Transverse colon (tissue), 4 donors: Measurements from ENCODE around the gene ATRIP. TPM values are rescaled to one million over a fixed set of nuclear protein-coding genes. Genes with fewer than 3 reads are reported as not detected.

Experiments
- DNase-seq: peaks from one replicate; pipeline ENCODE4 v3.0.0-alpha.2; 2019
- H3K27ac ChIP-seq, 4 donors: fragments of 200-600 bp; sonication (generic); 2 replicates each; pipeline ENCODE4 v1.5.1; 2016 to 2018; ENCODE audit warnings: inconsistent platforms in 4 of 4
- H3K27me3 ChIP-seq: fragments of 200-600 bp; sonication (generic); 2 replicates; pipeline ENCODE4 v1.5.1; 2017; ENCODE audit warnings: inconsistent platforms
- H3K36me3 ChIP-seq, 4 donors: fragments of 200-600 bp; sonication (generic); 2 replicates each; pipeline ENCODE4 v1.5.1; 2017 to 2019; ENCODE audit warnings: inconsistent platforms in 4 of 4
- H3K4me1 ChIP-seq, 4 donors: fragments of 200-600 bp; sonication (generic); 2 replicates each; pipeline ENCODE4 v1.5.1; 2017 to 2020; ENCODE audit warnings: inconsistent platforms in 4 of 4
- H3K4me3 ChIP-seq, 4 donors: fragments of 200-600 bp; sonication (generic); 1 replicate in 1 of 4; 2 replicates in 3 of 4; pipeline versions ENCODE4 v1.5.1 to v1.6.1; 2017 to 2019; ENCODE audit warnings: inconsistent platforms in 4 of 4
- H3K9me3 ChIP-seq, 2 donors: fragments of 200-600 bp; sonication (generic); 2 replicates each; pipeline ENCODE4 v1.5.1; 2017 to 2019; ENCODE audit warnings: inconsistent platforms in 2 of 2
- CTCF ChIP-seq, 5 experiments: fragments of 200-600 bp in 3 of 5; fragments of 450-650 bp in 2 of 5; sonication (generic) in 3 of 5; IDR thresholded peaks; 1 replicate in 2 of 5; 2 replicates in 3 of 5; pipeline ENCODE4 v1.5.1; 2016 to 2017; ENCODE audit warnings: antibody characterized with exemption in 5 of 5, inconsistent platforms in 3 of 5, mild to moderate bottlenecking in 2 of 5, moderate library complexity in 1 of 5
- EP300 ChIP-seq: sonication (generic); formaldehyde crosslinking; IDR thresholded peaks from one replicate; pipeline ENCODE4 v1.6.1; 2017; ENCODE audit warnings: antibody characterized with exemption, low read depth
- POLR2A ChIP-seq: fragments of 450-650 bp; IDR thresholded peaks from one replicate; pipeline ENCODE4 v1.6.1; 2016; ENCODE audit warnings: antibody characterized with exemption, mild to moderate bottlenecking, moderate library complexity
- POLR2AphosphoS5 ChIP-seq, 3 donors: sonication (generic); formaldehyde crosslinking; IDR thresholded peaks; one replicate each; pipeline ENCODE4 v1.6.1; 2016; ENCODE audit warnings: antibody characterized with exemption in 3 of 3
- WGBS, 2 donors: methylation state at CpG; one replicate each; pipeline ENCODE4 v1.1.5; 2018; ENCODE audit warnings: low coverage in 1 of 2; 5-methylcytosine and 5-hydroxymethylcytosine counted together
- in situ Hi-C, 4 donors: fragments of 200-750 bp; cut with MboI; loops; one replicate each; pipeline versions ENCODE4 v1.15.0 to v1.15.1; 2017; ENCODE audit warnings: low sequenced_read_pairs in 3 of 4, low pct_ligation_motif_present in 1 of 4, low pct_unique_long_range_greater_than_20kb in 1 of 4
- intact Hi-C: fragments of 100-400 bp; cut with DNase I; formaldehyde crosslinking; loops from one replicate; pipeline ENCODE4 v1.15.1; 2023; ENCODE audit warnings: low total_unique reads
- total RNA-seq, 4 donors: library from RNA; depleted of rRNA; stranded (reverse); fragments of >200 nt; gene quantifications; one replicate each; pipeline ENCODE4 v1.1.0, GENCODE V29; 2016

The ATRIP gene
- total RNA-seq, 4 donors from 2014 or later, result 1.8 to 4.4 (median 2.9) TPM

- Histone ChIP-seq H3K27me3 (no peaks in the 10 kb centered on the region), H3K9me3 (no peaks in the 10 kb centered on the region), H3K36me3 (no peaks in the 10 kb centered on the region), H3K4me1 (no peaks in the 10 kb centered on the region), H3K27ac (no peak overlapping the region), H3K4me3 (no peak overlapping the region)
- in situ Hi-C loops, result no loop called here
- no peak for TF ChIP-seq CTCF (IDR thresholded peaks at IDR 0.05)
- 98 to 100% methylated on average over 1 to 5 of the region's 5 CpGs for WGBS, 2 donors
- DNase-seq, result no peak
- intact Hi-C loops, result no loop called here
Observed at GRCh38 chr3:48486952-48487351, 40.4 kb downstream of the ATRIP start.

- intact Hi-C loops (no loop called here), in situ Hi-C loops (no loop called here)
- Histone ChIP-seq H3K27me3 (no peaks in the 10 kb centered on the region), H3K4me3 (no peak overlapping the region), H3K36me3 (no peaks in the 10 kb centered on the region), H3K4me1 (peaks cover 0 to 4% (median 1%) of the 10 kb centered on the region in 4 donors), H3K9me3 (no peaks in the 10 kb centered on the region), H3K27ac (peak overlapping the region; percentile 31 to 46 (median 36))
- WGBS, 2 donors, result 63 to 75% methylated on average over 3 to 7 of the region's 7 CpGs
- no peak for TF ChIP-seq POLR2A
- TF ChIP-seq POLR2AphosphoS5 (IDR thresholded peaks at IDR 0.05), result no peak
- no peak for TF ChIP-seq EP300
- no peak for DNase-seq
Observed at GRCh38 chr3:48492461-48493202, 46.1 kb downstream of the ATRIP start.

- Histone ChIP-seq H3K9me3 (no peaks in the 10 kb centered on the region), H3K4me3 (no peak overlapping the region), H3K4me1 (peaks cover 0 to 4% (median 1%) of the 10 kb centered on the region in 4 donors), H3K36me3 (peaks cover 0 to 4% (median 0%) of the 10 kb centered on the region in 4 donors), H3K27ac (peak overlapping the region; percentile 31 to 46 (median 36)), H3K27me3 (no peaks in the 10 kb centered on the region)
- intact Hi-C loops (no loop called here), in situ Hi-C loops (no loop called here)
- TF ChIP-seq CTCF (IDR thresholded peaks at IDR 0.05), result no peak
- TF ChIP-seq POLR2A, result no peak
- no peak for TF ChIP-seq EP300
- TF ChIP-seq POLR2AphosphoS5 (IDR thresholded peaks at IDR 0.05), result no peak
- WGBS, 2 donors, result 81 to 83% methylated on average over 1 to 3 of the region's 3 CpGs
- DNase-seq, result no peak
Observed at GRCh38 chr3:48493203-48493501, 46.6 kb downstream of the ATRIP start.

GRCh38 chr3:48500656-48501055, 54.1 kb downstream of the ATRIP start:
- no peaks in the 10 kb centered on the region for H3K27me3 ChIP-seq
- no peak for DNase-seq
- no peak overlapping the region for H3K4me3 ChIP-seq
- peaks cover 0 to 7% (median 0%) of the 10 kb centered on the region in 4 donors for H3K36me3 ChIP-seq
- in situ Hi-C loops (no loop called here), intact Hi-C loops (no loop called here)
- WGBS, 2 donors, result 99% methylated on average over 5 of the region's 5 CpGs; no CpG with 5 or more reads in 1 of the 2 donors
- H3K27ac ChIP-seq, result no peak overlapping the region
- H3K9me3 ChIP-seq, result no peaks in the 10 kb centered on the region
- H3K4me1 ChIP-seq, result peaks cover 6 to 21% (median 13%) of the 10 kb centered on the region in 4 donors
- TF ChIP-seq EP300, result no peak
- no peak for TF ChIP-seq CTCF (IDR thresholded peaks at IDR 0.05)
- TF ChIP-seq POLR2A, result no peak
- TF ChIP-seq POLR2AphosphoS5 (IDR thresholded peaks at IDR 0.05), result no peak

- Histone ChIP-seq H3K9me3 (no peaks in the 10 kb centered on the region), H3K4me3 (no peak overlapping the region), H3K27ac (no peak overlapping the region), H3K36me3 (peaks cover 0 to 7% (median 0%) of the 10 kb centered on the region in 4 donors), H3K27me3 (no peaks in the 10 kb centered on the region), H3K4me1 (peaks cover 6 to 21% (median 13%) of the 10 kb centered on the region in 4 donors)
- DNase-seq, result no peak
- no peak for TF ChIP-seq CTCF (IDR thresholded peaks at IDR 0.05)
- TF ChIP-seq POLR2A, result no peak
- TF ChIP-seq POLR2AphosphoS5 (IDR thresholded peaks at IDR 0.05), result no peak
- no peak for TF ChIP-seq EP300
- in situ Hi-C loops (no loop called here), intact Hi-C loops (no loop called here)
- WGBS, 2 donors, result 76% methylated on average over 7 of the region's 7 CpGs; no CpG with 5 or more reads in 1 of the 2 donors
Observed at GRCh38 chr3:48501196-48501595, 54.7 kb downstream of the ATRIP start.
